SK-N-SH (cell line): ENCODE data around the gene TIAL1. TPM values are rescaled to one million over a fixed set of nuclear protein-coding genes. Genes with fewer than 3 reads are reported as not detected.

ENCODE experiments used
- CTCF ChIA-PET: fragments of 300-600, 350-600 bp; formaldehyde crosslinking; extraction: SDS; loops from one replicate; lab custom pipeline; 2021; lab: Yijun Ruan, JAX
- POLR2A ChIA-PET: fragments of 350-600 bp; sonication (Branson Sonifier 250); formaldehyde crosslinking; extraction: SDS; loops from one replicate; lab custom pipeline; 2020; ENCODE audit warnings: antibody characterized with exemption, inconsistent platforms; lab: Yijun Ruan, JAX
- DNase-seq: peaks from one replicate; pipeline ENCODE4 v3.0.0; 2012
- H2AFZ ChIP-seq: fragments of 200-600 bp; sonication (generic); 2 replicates; pipeline ENCODE4 v1.8.1; 2016; ENCODE audit warnings: antibody characterized with exemption, mild to moderate bottlenecking, low read depth
- H3F3A ChIP-seq: fragments of 200-600 bp; sonication (generic); replicated peaks from 2 replicates; pipeline ENCODE3; 2016; ENCODE audit warnings: antibody characterized with exemption, mild to moderate bottlenecking; ENCODE audit not compliant: insufficient read depth
- H3K27ac ChIP-seq, 2 experiments: fragments of 200-500 bp in 1 of 2; fragments of 200-600 bp in 1 of 2; sonication (Bioruptor generic) in 1 of 2; sonication (generic), shearing (Covaris generic) in 1 of 2; 2 replicates each; pipeline versions ENCODE4 v1.5.1 to v1.6.1; 2014 to 2016; ENCODE audit warnings: low read depth in 2 of 2, inconsistent platforms in 1 of 2, low read length in 1 of 2, mild to moderate bottlenecking in 1 of 2, mixed read lengths in 1 of 2
- H3K27me3 ChIP-seq: fragments of 200-600 bp; sonication (generic), shearing (Covaris generic); 2 replicates; pipeline ENCODE4 v1.6.1; 2016; ENCODE audit warnings: mixed run types; ENCODE audit not compliant: insufficient read depth
- H3K36me3 ChIP-seq, 2 experiments: fragments of 200-500 bp in 1 of 2; fragments of 200-600 bp in 1 of 2; sonication (Bioruptor generic) in 1 of 2; sonication (generic) in 1 of 2; replicated peaks in 1 of 2; 2 replicates each; pipeline versions ENCODE3 to v1.5.1; 2014 to 2016; ENCODE audit warnings: low read length in 1 of 2, mild to moderate bottlenecking in 1 of 2; ENCODE audit not compliant: insufficient read depth in 2 of 2, control insufficient read depth in 1 of 2
- H3K4me1 ChIP-seq, 2 experiments: fragments of 200-500 bp in 1 of 2; fragments of 200-600 bp in 1 of 2; sonication (Bioruptor generic) in 1 of 2; sonication (generic), shearing (Covaris generic) in 1 of 2; 2 replicates each; pipeline versions ENCODE4 v1.5.1 to v1.6.1; 2014 to 2016; ENCODE audit warnings: low read depth in 1 of 2, low read length in 1 of 2, mixed run types in 1 of 2; ENCODE audit not compliant: insufficient read depth in 2 of 2, control insufficient read depth in 1 of 2
- H3K4me2 ChIP-seq: fragments of 200-600 bp; sonication (generic), shearing (Covaris generic); 2 replicates; pipeline ENCODE4 v1.6.1; 2017; ENCODE audit warnings: mixed run types
- H3K4me3 ChIP-seq, 2 experiments: fragments of 200-500 bp in 1 of 2; fragments of 200-600 bp in 1 of 2; sonication (Bioruptor generic) in 1 of 2; sonication (generic), shearing (Covaris generic) in 1 of 2; 2 replicates each; pipeline versions ENCODE4 v1.5.1 to v1.8.1; 2014 to 2016; ENCODE audit warnings: low read depth in 2 of 2, inconsistent platforms in 1 of 2, low read length in 1 of 2, mild to moderate bottlenecking in 1 of 2, mixed read lengths in 1 of 2, moderate library complexity in 1 of 2
- H3K79me2 ChIP-seq: fragments of 200-600 bp; sonication (generic); 2 replicates; pipeline ENCODE4 v1.8.1; 2017; ENCODE audit warnings: mild to moderate bottlenecking; ENCODE audit not compliant: insufficient read depth
- H3K9ac ChIP-seq: fragments of 200-600 bp; sonication (generic); 2 replicates; pipeline ENCODE4 v1.6.1; 2017; ENCODE audit warnings: mixed run types
- H3K9me2 ChIP-seq: fragments of 200-600 bp; sonication (generic); 2 replicates; pipeline ENCODE4 v1.6.1; 2017; ENCODE audit warnings: mixed run types
- H3K9me3 ChIP-seq: fragments of 200-600 bp; sonication (generic); 2 replicates; pipeline ENCODE4 v1.6.1; 2017; ENCODE audit warnings: mixed run types, mild to moderate bottlenecking, moderate library complexity
- H4K20me1 ChIP-seq: fragments of 200-600 bp; sonication (generic); 2 replicates; pipeline ENCODE4 v1.6.1; 2017; ENCODE audit warnings: mild to moderate bottlenecking, mixed run types; ENCODE audit not compliant: insufficient read depth
- CHD2 ChIP-seq: fragments of 150-350 bp; IDR thresholded peaks from 2 replicates; pipeline ENCODE4 v1.6.1; 2018; ENCODE audit warnings: low read length; ENCODE audit not compliant: partially characterized antibody
- CTCF ChIP-seq: fragments of 200-600 bp; sonication (generic); IDR thresholded peaks from 2 replicates; pipeline ENCODE4 v1.6.1; 2017; ENCODE audit warnings: antibody characterized with exemption, mild to moderate bottlenecking, moderate library complexity
- EP300 ChIP-seq, 2 experiments: IDR thresholded peaks; 2 replicates each; pipeline versions ENCODE4 v1.4.0 to v1.6.1; 2012; ENCODE audit warnings: borderline replicate concordance in 1 of 2, low read depth in 1 of 2, low read length in 1 of 2
- FOXJ3 ChIP-seq: sonication (generic); formaldehyde crosslinking; IDR thresholded peaks from 2 replicates; pipeline ENCODE4 v1.5.1; 2020; ENCODE audit warnings: mild to moderate bottlenecking, missing genetic modification reagents
- GABPA ChIP-seq: IDR thresholded peaks from 2 replicates; pipeline ENCODE4 v1.4.0; 2012; ENCODE audit warnings: low read depth, mild to moderate bottlenecking
- RFX5 ChIP-seq: IDR thresholded peaks from 2 replicates; pipeline ENCODE4 v1.6.1; 2012; ENCODE audit warnings: mild to moderate bottlenecking, improper control_type of control experiment, low read length
- WGBS: methylation state at CpG from one replicate; pipeline ENCODE4 v1.1.6; 2017; ENCODE audit warnings: low lambda C conversion rate; 5-methylcytosine and 5-hydroxymethylcytosine counted together
- polyA plus RNA-seq, 3 experiments: library from polyadenylated mRNA; depleted of rRNA; stranded (reverse); fragments of >200 nt; gene quantifications; 2 replicates each; pipeline ENCODE4 v1.2.3, GENCODE V29; 2012

The TIAL1 gene
- polyA plus RNA-seq, 1 of the 3 experiments (the other 2 are of a cell fraction): 58.0 TPM

GRCh38 chr10:119643306-119644204 lies 46.8 kb upstream of the TIAL1 start:
- no peaks in the 10 kb centered on the region for H3K27me3 ChIP-seq
- POLR2A ChIA-PET: no interaction called here
- 78% methylated on average over 14 of the region's 15 CpGs for WGBS

GRCh38 chr10:119642556-119643111 lies 45.9 kb upstream of the TIAL1 start:
- H3K36me3 ChIP-seq: no peaks in the 10 kb centered on the region
- H3K27ac ChIP-seq: no peak overlapping the region
- no peak overlapping the region for H3K9ac ChIP-seq
- H3K4me1 ChIP-seq: no peaks in the 10 kb centered on the region
- ChIA-PET POLR2A (no interaction called here), CTCF (interaction anchor here (1.3 kb wide), 1 partner anchor 14 kb away, joined by 4 read pairs; no protein-coding TSS in a partner anchor)
- H3K9me3 ChIP-seq: no peaks in the 10 kb centered on the region
- no peaks in the 10 kb centered on the region for H4K20me1 ChIP-seq
- no peak overlapping the region for H2AFZ ChIP-seq
- no peak for DNase-seq
- H3K4me3 ChIP-seq: no peak overlapping the region
- H3K79me2 ChIP-seq: no peaks in the 10 kb centered on the region
- WGBS: 80% methylated on average over 2 of the region's 2 CpGs
- H3K27me3 ChIP-seq: no peaks in the 10 kb centered on the region
- no peaks in the 10 kb centered on the region for H3K9me2 ChIP-seq
- H3F3A ChIP-seq: no peaks in the 10 kb centered on the region
- no peak overlapping the region for H3K4me2 ChIP-seq
- no peak for TF ChIP-seq CHD2
- TF ChIP-seq GABPA: no peak
- no peak for TF ChIP-seq FOXJ3 (CRISPR knock-in tag)
- no peak for TF ChIP-seq RFX5

More at GRCh38 chr10:119643306-119644204, 46.8 kb upstream of the TIAL1 start:
- Histone ChIP-seq H3K79me2 (no peaks in the 10 kb centered on the region), H3K36me3 (no peaks in the 10 kb centered on the region), H3K4me2 (no peak overlapping the region), H3K9ac (no peak overlapping the region), H3K9me2 (no peaks in the 10 kb centered on the region), H3K4me3 (no peak overlapping the region), H4K20me1 (no peaks in the 10 kb centered on the region), H3F3A (no peaks in the 10 kb centered on the region), H2AFZ (no peak overlapping the region), H3K27ac (no peak overlapping the region), H3K4me1 (no peaks in the 10 kb centered on the region), H3K9me3 (no peaks in the 10 kb centered on the region)
- TF ChIP-seq EP300 (IDR thresholded peaks at IDR 0.05; ENCODE audit: borderline replicate concordance in 1 of 2, low read depth in 1 of 2, low read length in 1 of 2) (no peak), CTCF (0 out of 2 replicates have a peak, but pooled peaks have one; percentile 6)
- CTCF ChIA-PET: interaction anchor here (1.2 to 1.3 kb wide), 3 partner anchors 15 to 40 kb away, joined by 3 to 4 read pairs (median 3); no protein-coding TSS in a partner anchor
- DNase-seq: no peak
